ENCODE results near the gene PCDH9. TPM values are rescaled to one million over a fixed set of nuclear protein-coding genes. Genes with fewer than 3 reads are reported as not detected.

PCDH9 gene
- total and polyA plus RNA-seq, 10 donors: 0.24 to 8.1 (median 3.8) TPM

DNA sequence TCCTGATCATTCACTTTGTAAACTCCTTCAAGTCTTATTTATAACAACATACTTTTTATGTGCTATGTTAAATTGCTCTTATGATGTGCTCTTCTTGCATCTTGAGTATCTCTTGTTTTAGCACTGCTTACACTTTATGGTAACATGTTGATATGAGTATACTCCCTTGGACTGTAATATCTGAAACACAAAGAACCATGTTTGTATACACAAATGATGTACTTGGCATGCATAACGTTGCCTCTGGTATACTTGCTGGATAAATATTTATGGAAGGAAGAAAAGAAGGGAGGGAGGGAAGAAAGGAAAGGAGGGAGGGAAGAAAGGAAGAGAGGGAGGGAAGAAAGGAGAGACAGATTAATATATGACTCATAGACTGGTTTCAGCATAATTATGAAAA, 333.2 kb downstream of the PCDH9 start:
- no peak for TF ChIP-seq POLR2AphosphoS5 (IDR thresholded peaks at IDR 0.05)
- TF ChIP-seq POLR2A (IDR thresholded peaks at IDR 0.05): no peak
- TF ChIP-seq, protein P1, sequence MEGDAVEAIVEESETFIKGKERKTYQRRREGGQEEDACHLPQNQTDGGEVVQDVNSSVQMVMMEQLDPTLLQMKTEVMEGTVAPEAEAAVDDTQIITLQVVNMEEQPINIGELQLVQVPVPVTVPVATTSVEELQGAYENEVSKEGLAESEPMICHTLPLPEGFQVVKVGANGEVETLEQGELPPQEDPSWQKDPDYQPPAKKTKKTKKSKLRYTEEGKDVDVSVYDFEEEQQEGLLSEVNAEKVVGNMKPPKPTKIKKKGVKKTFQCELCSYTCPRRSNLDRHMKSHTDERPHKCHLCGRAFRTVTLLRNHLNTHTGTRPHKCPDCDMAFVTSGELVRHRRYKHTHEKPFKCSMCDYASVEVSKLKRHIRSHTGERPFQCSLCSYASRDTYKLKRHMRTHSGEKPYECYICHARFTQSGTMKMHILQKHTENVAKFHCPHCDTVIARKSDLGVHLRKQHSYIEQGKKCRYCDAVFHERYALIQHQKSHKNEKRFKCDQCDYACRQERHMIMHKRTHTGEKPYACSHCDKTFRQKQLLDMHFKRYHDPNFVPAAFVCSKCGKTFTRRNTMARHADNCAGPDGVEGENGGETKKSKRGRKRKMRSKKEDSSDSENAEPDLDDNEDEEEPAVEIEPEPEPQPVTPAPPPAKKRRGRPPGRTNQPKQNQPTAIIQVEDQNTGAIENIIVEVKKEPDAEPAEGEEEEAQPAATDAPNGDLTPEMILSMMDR (IDR thresholded peaks at IDR 0.05 in 8 of 11, conservative IDR thresholded peaks at IDR 0.05 in 3 of 11): no peak
- Histone ChIP-seq H3K9me3 (no peaks in the 10 kb centered on the region), H3K4me3 (no peak overlapping the region), H3K36me3 (no peaks in the 10 kb centered on the region), H3K4me1 (no peaks in the 10 kb centered on the region), H3K27ac (no peak overlapping the region), H3K27me3 (replicated peaks in 1 of 7) (no peaks in the 10 kb centered on the region)
- 56 to 87% (median 63%) methylated on average over 1 of the region's 1 CpG for whole genome bisulfite sequencing, 5 donors
- intact Hi-C loops (cut with DNase I; ENCODE audit: low total_unique reads): no loop called here
- DNase-seq: no peak

DNA sequence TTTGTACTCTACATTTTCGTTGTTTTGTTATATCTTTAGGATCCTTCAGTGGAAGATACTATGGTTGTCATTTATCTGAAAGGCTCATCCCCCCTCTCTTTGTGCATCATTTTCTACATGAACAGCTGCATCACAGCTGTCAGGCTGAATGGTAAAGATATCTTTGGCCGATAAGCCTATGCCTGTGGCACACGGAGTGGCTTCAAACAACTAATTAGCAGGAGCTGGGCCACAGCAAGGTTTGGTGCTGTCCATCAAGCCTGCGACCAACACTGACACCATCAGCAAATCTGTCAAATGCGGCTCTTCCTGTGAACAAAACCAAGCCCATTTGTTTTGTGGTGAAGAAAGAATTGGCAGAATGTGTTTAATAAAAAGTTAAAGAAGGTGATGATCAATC, 334.4 kb downstream of the PCDH9 start:
- no peak for DNase-seq
- 78 to 89% (median 83%) methylated on average over 5 of the region's 5 CpGs for WGBS, 5 donors
- Histone ChIP-seq H3K9me3 (peaks cover 0 to 2% (median 0%) of the 10 kb centered on the region in 8 donors), H3K4me3 (no peak overlapping the region), H3K27ac (no peak overlapping the region), H3K27me3 (replicated peaks in 1 of 7) (no peaks in the 10 kb centered on the region), H3K36me3 (no peaks in the 10 kb centered on the region), H3K4me1 (no peaks in the 10 kb centered on the region)
- intact Hi-C loops (cut with DNase I; ENCODE audit: low total_unique reads): no loop called here
- TF ChIP-seq POLR2A (IDR thresholded peaks at IDR 0.05) (no peak), POLR2AphosphoS5 (IDR thresholded peaks at IDR 0.05) (no peak)
- TF ChIP-seq, protein P1 (IDR thresholded peaks at IDR 0.05 in 8 of 11, conservative IDR thresholded peaks at IDR 0.05 in 3 of 11): no peak

DNA sequence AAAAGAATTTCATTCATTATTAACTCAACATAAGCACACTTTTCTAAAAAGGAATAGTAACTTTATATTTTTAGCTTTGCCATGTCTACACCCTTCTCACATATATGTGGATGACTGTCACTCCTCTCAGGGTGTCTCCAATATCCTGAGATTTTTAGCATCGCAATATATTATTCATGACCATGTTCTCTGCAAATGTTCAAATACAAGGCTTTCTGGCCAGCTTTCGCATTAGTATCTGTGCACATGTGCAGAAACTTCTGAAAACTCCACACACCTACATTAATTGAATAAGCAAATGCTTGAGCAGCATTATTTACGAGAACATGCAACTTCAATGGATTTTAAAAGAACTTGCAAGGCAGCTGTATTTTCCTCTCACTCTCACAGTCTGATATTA, 334.8 kb downstream of the PCDH9 start:
- H3K27me3 ChIP-seq (replicated peaks in 1 of 7): no peaks in the 10 kb centered on the region
- intact Hi-C loops (cut with DNase I; ENCODE audit: low total_unique reads): no loop called here
- WGBS, 5 donors: 88 to 99% (median 90%) methylated on average over 3 of the region's 3 CpGs
- no peak for DNase-seq
- H3K4me1 ChIP-seq: no peaks in the 10 kb centered on the region
- TF ChIP-seq POLR2AphosphoS5 (IDR thresholded peaks at IDR 0.05) (no peak), POLR2A (IDR thresholded peaks at IDR 0.05) (no peak)
- TF ChIP-seq, protein P1 (IDR thresholded peaks at IDR 0.05 in 8 of 11, conservative IDR thresholded peaks at IDR 0.05 in 3 of 11): no peak
- no peak overlapping the region for H3K27ac ChIP-seq
- no peaks in the 10 kb centered on the region for H3K36me3 ChIP-seq
- no peak overlapping the region for H3K4me3 ChIP-seq
- peaks cover 0 to 5% (median 0%) of the 10 kb centered on the region in 8 donors for H3K9me3 ChIP-seq

DNA sequence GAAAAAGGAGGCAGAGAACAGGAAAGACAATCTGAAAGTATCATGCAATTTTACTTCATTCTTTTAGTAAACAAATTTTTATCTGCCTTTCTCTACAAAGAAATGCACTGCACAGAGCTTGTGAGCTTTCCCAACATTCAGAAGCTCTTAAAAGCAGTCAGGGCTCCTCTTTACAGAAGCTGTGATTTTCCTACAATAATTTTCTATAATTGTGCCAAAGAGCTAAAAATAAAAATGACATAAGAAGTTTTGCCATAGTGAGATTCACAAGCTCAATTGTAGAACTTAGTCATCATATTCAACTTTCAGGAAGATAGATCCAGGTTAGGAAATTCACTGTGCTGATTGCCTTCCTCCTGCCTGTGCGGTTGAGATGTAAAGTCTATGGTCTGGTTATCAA, 341.4 kb downstream of the PCDH9 start:
- no peak overlapping the region for H3K27ac ChIP-seq
- 83 to 97% (median 89%) methylated on average over 1 of the region's 1 CpG for WGBS, 5 donors

More for the DNA sequence above, 341.4 kb downstream of the PCDH9 start:
- no peak for DNase-seq
- Histone ChIP-seq H3K36me3 (no peaks in the 10 kb centered on the region), H3K9me3 (peaks cover 0 to 5% (median 0%) of the 10 kb centered on the region in 8 donors), H3K4me1 (peaks cover 0 to 19% (median 0%) of the 10 kb centered on the region in 6 donors), H3K27me3 (replicated peaks in 1 of 7) (no peaks in the 10 kb centered on the region), H3K4me3 (no peak overlapping the region)
- intact Hi-C loops (cut with DNase I; ENCODE audit: low total_unique reads): no loop called here
- TF ChIP-seq POLR2A (IDR thresholded peaks at IDR 0.05) (no peak), POLR2AphosphoS5 (IDR thresholded peaks at IDR 0.05) (no peak)
- TF ChIP-seq, protein P1 (IDR thresholded peaks at IDR 0.05 in 8 of 11, conservative IDR thresholded peaks at IDR 0.05 in 3 of 11): no peak
